Suppressor macrophage (primary cell): ENCODE data around the gene EFNA2.
"Not testable (repeated sequence)": the region's sequence is repeated elsewhere in the genome, so short reads cannot be mapped to it uniquely, and the experiment has no call there.

Experiments
- DNase-seq, 4 experiments: peaks; one replicate each; pipeline ENCODE4 v3.0.0-alpha.2; 2020 to 2022

The EFNA2 gene

GRCh38 chr19:1300744-1301490 lies 15.2 kb downstream of the EFNA2 start:
- DNase-seq = no peak

- no peak for DNase-seq
These were observed 17.0 kb downstream of the EFNA2 start for GRCh38 chr19:1302533-1303239.

- no peak for DNase-seq
These were observed 18.7 kb downstream of the EFNA2 start for GRCh38 chr19:1304197-1304924.

- DNase-seq = not testable (repeated sequence)
These were observed 19.7 kb downstream of the EFNA2 start for GRCh38 chr19:1305354-1305753.

- no peak for DNase-seq
These were observed 21.6 kb downstream of the EFNA2 start for GRCh38 chr19:1307320-1307719.

- DNase-seq = no peak
These were observed 22.2 kb downstream of the EFNA2 start for GRCh38 chr19:1307755-1308303.

GRCh38 chr19:1308718-1309117 lies 23.0 kb downstream of the EFNA2 start:
- no peak for DNase-seq

GRCh38 chr19:1309977-1310852 lies 24.5 kb downstream of the EFNA2 start:
- DNase-seq = no peak

- no peak for DNase-seq
These were observed 25.1 kb downstream of the EFNA2 start for GRCh38 chr19:1310853-1311180.

GRCh38 chr19:1311543-1312091 lies 25.9 kb downstream of the EFNA2 start:
- no peak for DNase-seq

GRCh38 chr19:1312767-1313694 lies 27.4 kb downstream of the EFNA2 start:
- DNase-seq = no peak

GRCh38 chr19:1313695-1314613 lies 28.3 kb downstream of the EFNA2 start:
- no peak for DNase-seq

- DNase-seq = peak; percentile 28 to 75 (median 48)
These were observed 29.9 kb downstream of the EFNA2 start for GRCh38 chr19:1315470-1316166.

- DNase-seq = no peak
These were observed 30.8 kb downstream of the EFNA2 start for GRCh38 chr19:1316466-1316865.

GRCh38 chr19:1317274-1318003 lies 31.8 kb downstream of the EFNA2 start:
- DNase-seq = peak in 3 of 4 experiments; percentile 33 to 47 (median 41)

GRCh38 chr19:1318678-1319471 lies 33.2 kb downstream of the EFNA2 start:
- DNase-seq = no peak

- DNase-seq = not testable (repeated sequence)
These were observed 34.6 kb downstream of the EFNA2 start for GRCh38 chr19:1320282-1320650.
